HEK293T (cell line): ENCODE measurements around the gene ZNF831.

Experiments used
- CTBP1 ChIP-seq: fragments of 450-650 bp; IDR thresholded peaks from 2 replicates; pipeline ENCODE4 v1.6.1; 2016; ENCODE audit warnings: borderline replicate concordance
- FOXM1 ChIP-seq: fragments of 450-650 bp; IDR thresholded peaks from 2 replicates; pipeline ENCODE4 v1.6.1; 2017; ENCODE audit warnings: mild to moderate bottlenecking, borderline replicate concordance
- ZNF384 ChIP-seq: fragments of 450-650 bp; IDR thresholded peaks from 2 replicates; pipeline ENCODE4 v1.6.1; 2016

DNA sequence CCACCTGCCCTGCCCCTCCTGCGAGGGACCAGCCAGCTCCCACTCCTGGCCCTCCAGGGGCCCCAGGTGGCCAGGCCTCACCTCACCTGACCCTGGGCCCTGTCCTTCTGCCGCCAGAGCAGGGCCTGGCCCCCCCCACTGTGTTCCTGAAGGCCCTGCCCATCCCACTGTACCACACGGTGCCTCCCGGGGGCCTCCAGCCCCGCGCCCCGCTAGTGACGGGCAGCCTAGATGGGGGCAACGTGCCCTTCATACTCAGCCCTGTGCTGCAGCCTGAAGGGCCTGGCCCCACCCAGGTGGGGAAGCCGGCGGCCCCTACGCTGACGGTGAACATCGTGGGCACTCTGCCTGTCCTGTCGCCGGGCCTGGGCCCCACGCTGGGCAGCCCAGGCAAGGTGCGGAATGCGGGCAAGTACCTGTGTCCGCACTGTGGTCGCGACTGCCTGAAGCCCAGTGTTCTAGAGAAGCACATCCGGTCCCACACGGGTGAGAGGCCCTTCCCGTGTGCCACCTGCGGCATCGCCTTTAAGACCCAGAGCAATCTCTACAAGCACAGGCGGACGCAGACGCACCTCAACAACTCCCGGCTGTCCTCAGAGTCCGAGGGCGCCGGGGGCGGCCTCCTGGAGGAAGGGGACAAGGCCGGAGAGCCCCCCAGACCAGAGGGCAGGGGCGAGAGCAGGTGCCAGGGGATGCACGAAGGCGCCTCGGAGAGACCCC, 27.6 kb downstream of the ZNF831 start:
- TF ChIP-seq FOXM1 (no peak), CTBP1 (no peak), ZNF384 (no peak)
